NCI-H2081 treated with DMSO at 0.1 percent for 48 hours (cell line): ENCODE measurements around the gene TUFM.
A peak's percentile ranks its signal among the peaks of the same experiment; 100 is the strongest.
"Not testable (repeated sequence)": the region's sequence is repeated elsewhere in the genome, so short reads cannot be mapped to it uniquely, and the experiment has no call there.

Experiments
- DNase-seq: peaks from one replicate; lab custom pipeline; 2025; lab: John Stamatoyannopoulos, UW

Gene TUFM

DNA sequence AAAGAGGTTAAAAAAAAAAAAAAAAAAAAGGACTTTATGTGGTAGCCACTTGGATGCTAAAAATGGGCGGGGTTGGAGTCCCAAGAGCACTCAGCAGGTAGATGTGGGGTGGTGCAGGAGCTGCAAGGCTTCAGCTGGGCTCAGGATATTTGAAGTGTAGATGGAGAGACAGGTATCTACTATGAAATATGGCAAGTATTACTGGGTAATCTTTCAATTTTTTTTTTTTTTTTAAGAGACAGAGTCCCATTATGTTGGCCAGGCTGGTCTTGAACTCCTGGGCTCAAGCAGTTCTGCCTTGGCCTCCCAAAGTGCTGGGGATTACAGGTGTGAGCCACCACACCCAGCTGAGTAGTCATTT lies 7.6 kb downstream of the TUFM start:
- DNase-seq = no peak

DNA sequence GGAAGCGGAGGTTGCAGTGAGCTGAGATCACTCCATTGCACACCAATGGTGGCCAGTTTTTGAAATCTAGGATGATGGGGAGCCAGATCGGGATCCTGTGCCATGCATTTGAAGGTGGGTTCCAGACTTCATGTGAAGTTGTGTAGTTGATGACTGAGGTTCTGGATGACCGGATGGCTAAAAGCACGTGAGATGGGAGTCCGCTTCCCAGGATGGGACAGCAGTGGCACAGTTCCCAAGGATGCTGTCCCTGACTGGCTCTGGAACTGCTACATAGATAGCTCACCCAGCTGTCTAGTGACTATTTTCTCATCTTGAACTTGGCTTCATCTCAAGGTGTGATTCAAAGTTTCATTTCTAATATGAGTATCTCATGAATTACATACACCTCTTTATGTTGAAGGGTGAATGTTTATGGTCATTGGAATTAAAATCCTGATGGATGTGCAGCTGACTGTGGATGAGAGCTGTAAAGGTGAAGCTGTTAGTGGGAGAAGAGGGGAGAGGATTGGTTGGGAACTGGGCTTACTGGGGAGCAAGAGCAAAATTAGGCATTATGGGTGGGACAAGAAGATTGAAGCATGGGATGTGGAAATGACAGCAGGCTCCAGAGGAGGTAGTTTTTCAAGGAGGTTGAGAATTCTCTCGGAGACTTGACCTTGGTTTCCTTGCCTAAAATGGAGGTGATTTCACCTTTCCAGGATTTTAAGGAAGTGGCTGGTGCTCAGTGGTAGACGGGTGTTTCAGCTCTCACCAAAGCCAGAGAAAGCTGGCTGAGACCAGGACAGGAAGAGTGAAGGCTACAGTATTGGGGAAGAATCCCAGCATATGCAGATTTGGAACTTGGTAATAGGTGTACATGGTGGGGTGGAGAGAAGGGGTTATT lies 8.2 kb downstream of the TUFM start:
- DNase-seq = no peak

DNA sequence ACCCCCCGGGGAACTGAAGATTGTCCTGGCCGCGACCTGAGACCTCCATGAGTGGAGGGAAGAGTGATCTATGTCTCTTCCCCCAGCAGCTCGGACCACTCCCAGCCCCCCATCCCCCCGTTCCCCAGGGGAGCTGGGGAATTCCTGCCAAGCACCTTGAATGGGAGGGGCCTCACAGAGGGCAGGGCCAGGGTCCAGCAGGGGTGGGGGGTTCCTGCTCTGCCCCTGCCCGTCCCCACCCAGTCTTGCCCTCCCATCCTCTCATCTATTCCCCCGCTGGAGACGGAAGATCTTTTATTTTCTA lies 9.4 kb downstream of the TUFM start:
- no peak for DNase-seq

DNA sequence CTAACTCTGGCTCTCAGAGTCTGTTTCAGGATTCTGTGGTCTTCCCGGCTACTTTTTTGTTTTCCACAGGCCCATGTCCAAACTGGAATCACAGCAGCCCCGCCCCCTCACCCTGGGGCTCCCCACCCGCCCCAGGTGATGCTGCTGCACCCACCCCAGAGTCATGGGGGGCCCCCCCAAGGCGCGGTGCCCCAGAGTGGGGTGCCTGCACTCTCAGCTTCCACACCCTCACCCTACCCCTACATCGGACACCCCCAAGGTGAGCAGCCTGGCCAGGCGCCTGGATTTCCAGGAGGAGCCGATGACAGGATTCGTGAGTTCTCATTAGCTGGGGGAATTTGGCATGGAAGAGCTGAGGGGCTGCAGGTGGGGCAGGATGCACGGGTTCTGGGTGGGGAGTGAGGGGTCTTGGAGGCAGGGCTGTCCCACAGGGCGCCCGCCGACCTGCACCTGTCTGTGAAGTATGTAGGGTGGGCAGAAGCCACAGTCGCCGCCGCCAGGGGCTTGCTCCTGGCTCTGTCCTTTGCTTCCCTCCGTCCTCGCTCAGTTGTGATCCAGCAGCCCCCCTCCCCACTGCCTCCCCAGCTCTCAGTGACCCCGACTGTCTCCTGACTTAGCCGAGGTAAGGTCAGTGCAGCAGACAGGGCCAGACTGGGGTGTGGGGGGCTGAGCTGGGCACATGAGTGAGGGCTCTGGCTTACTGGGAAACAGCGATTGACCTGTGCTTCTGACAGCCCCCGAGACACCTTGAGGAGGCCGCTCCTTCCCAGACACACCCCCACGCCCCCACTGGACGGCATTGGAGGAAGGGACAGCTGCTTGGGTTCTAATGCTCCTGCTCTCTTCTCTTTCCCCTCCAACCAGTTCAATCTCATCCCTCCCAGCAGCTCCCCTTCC lies 10.0 kb downstream of the TUFM start:
- DNase-seq = no peak

DNA sequence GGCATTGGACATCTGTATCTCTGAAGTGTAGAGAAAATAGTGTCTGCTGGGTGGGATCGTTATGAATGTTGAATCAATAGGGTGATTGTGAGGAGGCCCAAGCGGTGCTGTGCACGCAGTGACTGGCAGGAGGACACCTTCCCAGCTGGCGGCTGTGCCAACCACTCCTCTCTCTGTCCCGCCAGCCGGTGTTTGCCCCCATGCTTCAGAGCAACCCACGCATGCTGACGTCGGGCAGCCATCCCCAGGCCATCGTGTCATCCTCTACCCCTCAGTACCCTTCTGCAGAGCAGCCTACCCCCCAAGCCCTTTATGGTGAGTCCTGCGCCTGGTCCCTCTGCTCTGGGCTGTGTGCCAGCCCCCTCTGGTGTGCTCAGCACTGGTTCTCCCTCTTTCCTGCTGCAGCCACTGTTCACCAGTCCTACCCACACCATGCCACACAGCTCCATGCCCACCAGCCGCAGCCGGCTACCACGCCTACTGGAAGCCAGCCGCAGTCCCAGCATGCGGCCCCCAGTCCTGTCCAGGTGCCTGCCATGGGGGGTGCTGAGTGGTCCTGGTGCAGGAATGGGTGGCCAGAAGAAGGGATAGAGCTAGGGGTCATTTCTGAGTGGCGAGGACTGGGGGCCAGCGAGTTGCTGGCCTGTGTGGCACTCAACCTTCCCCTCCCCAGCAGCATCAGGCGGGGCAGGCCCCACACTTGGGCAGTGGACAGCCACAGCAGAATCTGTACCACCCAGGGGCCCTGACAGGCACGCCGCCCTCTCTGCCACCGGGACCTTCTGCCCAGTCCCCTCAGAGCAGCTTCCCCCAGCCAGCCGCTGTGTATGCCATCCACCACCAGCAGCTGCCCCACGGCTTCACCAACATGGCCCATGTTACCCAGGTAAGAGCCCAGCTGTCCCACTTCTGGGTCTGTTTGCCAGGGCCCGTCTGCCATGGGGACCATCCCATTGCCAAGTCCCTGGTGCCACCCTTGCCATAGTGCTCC lies 11.0 kb downstream of the TUFM start:
- no peak for DNase-seq

DNA sequence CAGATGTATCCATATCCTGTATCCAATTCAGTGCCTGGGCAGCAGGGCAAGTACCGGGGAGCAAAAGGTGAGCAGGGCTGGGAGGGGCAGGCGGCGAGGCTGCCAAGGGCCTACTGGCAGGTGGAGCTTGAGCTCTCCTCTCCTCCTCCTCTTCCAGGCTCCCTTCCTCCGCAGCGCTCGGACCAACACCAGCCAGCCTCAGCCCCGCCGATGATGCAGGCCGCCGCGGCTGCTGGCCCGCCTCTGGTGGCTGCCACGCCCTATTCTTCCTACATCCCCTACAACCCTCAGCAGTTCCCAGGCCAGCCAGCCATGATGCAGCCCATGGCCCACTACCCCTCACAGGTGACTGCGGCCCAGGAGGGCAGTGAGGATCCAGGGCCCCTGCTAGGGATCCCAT lies 11.8 kb downstream of the TUFM start:
- DNase-seq = no peak

DNA sequence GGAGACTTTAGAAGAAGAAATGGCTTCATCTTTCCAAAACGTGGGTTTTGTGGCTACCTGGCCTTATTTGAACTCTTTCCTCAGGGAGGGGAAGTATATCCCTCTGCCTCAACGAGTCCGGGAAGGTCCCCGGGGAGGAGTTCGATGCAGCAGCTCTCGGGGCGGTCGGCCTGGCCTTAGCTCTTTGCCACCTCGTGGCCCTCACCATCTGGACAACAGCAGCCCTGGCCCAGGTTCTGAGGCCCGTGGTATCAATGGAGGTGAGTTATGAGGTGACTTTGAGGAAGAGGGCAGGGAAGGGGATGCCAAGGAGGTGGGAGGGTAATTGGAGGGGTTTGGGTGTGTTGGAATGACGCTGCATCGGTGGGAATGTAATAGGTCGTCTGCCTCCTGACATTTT lies 15.6 kb downstream of the TUFM start:
- no peak for DNase-seq

DNA sequence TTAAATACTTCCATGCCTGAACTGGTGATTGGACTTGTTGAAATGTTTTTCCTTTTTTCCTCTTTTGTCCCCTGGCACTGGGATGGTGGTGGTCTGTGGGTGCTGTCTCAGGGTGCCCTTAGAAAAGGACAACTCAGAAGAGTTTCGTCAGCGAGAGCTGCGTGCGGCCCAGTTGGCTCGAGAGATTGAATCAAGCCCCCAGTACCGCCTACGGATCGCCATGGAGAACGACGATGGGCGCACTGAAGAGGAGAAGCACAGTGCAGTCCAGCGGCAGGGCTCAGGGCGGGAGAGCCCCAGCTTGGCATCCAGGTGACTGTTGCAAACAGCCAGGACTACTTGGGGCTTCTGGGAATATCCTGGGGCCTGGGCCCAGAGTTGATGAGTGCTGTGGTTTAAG lies 16.4 kb downstream of the TUFM start:
- no peak for DNase-seq

DNA sequence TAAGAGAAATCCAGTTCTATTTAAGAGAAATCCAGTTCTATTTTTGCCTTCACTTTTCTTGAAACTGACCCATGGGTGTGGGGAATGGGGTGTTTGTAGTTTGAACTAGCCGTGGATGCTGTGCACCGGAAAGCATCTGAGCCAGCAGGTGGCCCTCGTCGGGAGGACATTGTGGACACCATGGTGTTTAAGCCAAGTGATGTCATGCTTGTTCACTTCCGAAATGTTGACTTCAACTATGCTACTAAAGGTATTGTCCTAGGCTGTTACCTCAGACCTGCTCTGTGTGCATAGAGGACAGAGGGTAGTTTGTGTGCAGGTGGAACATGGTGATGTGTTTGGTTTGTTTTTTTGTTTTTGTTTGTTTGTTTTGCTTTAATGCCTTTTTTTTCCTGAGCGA lies 20.0 kb downstream of the TUFM start:
- no peak for DNase-seq

DNA sequence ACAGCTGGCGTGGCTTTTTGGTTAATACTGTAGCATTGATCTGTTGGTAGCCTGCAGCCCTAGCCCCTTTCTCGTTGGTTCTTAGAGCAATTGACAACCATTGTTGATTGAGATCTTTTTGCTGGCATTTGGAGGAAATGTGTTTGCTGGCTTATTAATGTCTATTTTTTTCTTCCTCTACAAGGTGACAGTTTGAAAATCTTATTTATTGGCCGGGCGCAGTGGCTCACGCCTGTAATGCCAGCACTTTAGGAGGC lies 21.5 kb downstream of the TUFM start:
- DNase-seq = no peak

DNA sequence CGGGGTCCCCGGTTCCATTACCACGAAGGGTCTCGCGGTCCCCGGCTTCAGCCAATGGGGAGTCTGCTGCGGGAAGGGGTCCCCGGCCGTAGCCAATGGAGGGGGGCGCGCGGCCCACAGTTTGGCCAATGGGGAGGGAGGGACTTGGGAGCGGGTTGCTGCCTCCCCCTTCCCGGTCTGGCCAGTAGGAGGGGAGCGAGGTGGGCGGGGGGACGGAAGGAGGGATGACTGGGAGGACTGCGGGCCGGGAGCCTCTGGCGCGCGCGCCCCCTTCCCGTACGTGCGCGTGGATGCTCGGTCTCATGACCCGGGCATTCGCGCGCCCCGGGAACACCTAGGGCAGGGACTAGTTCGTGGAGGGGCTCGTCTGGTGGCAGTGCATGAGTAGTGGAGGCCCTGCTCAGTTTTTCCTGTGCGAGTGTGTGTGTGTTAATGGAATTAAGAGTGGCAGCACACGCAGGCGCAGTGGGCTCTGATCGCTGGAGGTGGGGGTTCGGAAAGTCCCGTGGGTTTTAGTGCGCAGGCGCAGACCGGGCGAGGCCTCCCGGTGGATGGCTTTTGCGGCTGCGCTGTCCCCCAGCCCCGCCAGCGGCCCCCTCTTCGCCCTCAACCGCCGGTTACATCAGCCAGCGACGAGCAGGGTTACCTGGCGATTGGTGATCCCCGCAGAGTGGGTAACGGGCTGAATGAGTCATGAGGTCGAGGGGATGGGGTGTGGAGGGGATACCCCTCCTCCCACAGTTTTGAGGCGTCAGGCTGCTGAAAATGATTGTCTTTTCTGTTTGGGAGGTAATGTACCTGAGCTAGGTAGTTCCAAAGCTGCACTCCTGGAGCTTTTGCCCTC lies 22.1 kb downstream of the TUFM start:
- DNase-seq = peak; percentile 37

DNA sequence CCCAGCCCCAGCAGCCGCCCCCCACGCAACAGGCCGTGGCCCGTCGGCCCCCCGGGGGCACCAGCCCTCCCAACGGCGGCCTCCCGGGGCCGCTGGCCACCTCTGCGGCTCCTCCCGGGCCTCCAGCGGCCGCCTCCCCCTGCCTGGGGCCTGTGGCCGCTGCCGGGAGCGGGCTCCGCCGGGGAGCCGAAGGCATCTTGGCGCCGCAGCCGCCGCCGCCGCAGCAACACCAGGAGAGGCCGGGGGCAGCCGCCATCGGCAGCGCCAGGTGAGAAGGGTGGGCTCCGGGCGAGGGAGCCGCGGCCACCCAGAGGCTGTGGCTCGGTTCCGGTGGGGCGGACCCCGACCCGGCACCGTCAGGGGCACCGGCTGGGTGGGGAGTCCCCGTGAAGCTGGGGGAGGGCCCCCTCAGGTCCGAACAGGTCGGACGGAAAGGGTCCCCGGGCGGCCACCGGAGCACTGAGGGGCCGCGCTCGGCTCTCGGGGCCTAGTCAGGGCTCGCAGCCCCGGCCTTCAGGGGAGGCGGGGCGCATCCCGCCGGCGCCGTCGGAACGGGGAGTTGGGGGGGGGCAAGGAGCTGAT lies 22.8 kb downstream of the TUFM start:
- DNase-seq = no peak

DNA sequence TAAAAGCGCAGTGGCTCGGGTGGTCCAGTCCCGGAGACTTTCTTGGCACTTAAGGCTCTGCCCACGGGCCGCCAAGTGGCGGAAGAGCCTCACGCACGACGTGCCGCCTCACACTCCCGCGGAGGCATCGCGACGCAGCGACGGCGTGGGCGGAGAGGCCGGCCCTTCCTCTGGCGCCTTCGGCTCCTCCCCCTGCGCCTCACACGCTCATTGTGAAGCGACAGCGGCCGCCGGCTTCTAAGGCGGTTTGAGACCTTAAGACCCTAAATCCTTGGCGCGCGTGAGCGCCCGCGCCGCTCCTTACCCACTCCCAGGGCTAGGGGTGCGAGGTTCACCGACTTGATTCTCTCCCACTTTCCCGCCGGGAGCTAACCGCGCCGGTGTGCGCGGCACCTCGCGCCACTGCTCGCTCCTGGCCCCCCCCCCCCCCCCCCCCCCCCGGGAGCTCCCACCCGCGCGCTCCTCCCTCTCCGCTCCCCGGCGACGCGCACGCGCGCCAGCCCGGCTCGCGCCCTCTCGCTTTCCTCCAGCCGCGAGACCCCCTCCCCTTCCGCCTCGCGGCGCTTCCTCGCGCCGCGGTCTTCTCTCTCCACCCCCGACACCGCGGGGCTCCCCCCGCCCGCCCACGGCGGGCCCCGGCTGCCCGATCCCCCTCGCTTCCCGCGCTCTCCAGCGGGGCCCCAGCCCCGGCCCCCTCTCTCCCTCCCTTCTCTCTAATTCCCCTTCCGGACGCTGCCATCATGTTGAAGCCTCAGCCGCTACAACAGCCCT lies 23.4 kb downstream of the TUFM start, which contains the start of gene ATXN2L:
TSS of gene ATXN2L (plus strand) at position 480 of the 771 bp plus-strand sequence. CDS start at position 741, 261 bp downstream.
- peak; percentile 66 for DNase-seq

DNA sequence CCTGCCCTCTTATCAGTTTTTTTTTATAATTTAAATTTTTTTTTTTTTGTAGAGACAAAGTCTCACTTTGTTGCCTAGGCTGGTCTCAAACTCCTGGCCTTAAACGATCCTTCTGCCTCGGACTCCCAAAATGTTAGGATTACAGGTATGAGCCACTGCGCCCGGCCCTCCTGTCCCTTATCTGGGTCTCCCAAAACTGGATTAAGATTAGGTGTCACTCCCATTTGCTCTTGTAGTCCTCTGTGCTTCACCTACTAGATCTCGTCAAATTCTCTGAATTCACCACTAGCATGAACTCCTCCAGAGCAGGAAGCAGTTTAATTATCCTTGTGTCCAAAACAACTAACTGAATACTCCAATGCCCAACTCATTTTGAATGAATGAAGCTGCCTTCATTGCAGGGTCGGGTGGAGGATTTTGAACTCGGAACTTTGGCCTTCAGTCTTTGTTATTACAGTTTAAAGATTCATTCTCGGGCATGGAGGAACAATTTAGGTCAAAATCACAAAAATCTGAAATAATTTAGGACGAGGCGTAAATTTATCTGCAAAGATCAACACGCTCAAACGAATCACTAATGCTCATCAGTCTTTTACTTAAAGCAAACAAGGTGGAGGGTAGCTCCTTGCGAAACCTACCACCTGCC lies 24.2 kb downstream of the TUFM start:
- DNase-seq = no peak

DNA sequence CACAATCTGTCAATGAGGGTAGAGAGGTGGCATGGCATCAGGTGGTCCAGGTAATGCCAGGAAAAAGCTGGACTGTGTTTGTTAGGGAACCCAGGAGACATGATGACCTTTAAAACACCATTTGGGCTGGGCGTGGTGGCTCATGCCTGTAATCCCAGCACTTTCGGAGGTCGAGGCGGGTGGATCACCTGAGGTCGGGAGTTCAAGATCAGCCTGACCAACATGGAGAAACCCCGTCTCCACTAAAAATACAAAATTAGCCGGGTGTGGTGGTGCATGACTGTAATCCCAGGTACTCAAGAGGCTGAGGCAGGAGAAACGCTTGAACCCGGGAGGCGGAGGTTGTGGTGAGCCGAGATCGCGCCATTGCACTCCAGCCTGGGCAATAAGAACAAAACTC lies 25.6 kb downstream of the TUFM start:
- not testable (repeated sequence) for DNase-seq

DNA sequence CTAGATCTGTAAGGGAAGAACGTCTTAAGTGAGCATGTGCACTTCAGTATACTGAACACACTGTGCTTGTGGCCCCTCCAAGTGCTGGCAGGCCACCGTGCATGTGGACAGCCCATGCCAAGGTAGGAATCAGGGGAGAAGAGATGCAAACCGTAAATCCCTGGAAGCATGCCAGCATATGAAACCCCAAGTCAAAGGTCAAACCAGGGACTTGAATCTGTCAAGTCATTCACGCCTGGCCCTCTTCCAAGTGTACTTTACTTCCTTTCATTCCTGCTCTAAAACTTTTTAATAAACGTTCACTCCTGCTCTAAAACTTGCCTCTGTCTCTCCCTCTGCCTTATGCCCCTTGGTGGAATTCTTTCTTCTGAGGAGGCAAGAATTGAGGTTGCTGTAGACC lies 26.1 kb downstream of the TUFM start:
- no peak for DNase-seq

DNA sequence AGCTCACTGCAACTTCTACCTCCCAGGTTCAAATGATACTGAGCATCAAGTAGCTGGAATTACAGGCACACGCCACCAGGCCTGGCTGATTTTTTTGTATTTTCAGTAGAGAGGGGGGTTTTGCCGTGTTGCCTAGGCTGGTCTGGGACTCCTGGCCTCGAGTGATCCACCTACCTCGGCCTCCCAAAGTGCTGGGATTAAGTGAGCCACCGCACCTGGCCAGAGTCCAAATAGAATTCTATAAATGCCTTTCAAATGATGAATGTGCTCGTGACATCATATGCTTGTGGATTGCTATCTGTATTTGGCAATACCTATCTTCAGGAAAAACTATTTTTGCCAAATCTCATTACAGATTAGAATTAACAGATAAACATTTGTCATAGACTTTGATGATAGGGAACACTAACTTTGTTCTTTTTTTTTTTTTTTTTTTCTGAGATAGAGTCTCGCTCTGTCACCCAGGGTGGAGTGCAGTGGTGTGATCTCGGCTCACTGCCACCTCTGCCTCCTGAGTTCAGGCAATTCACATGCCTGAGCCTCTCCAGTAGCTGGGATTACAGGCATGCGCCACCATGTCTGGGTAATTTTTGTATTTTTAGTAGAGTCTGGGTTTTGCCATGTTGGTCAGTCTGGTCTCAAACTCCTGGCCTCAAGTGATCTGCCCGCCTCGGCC lies 38.6 kb downstream of the TUFM start:
- not testable (repeated sequence) for DNase-seq

DNA sequence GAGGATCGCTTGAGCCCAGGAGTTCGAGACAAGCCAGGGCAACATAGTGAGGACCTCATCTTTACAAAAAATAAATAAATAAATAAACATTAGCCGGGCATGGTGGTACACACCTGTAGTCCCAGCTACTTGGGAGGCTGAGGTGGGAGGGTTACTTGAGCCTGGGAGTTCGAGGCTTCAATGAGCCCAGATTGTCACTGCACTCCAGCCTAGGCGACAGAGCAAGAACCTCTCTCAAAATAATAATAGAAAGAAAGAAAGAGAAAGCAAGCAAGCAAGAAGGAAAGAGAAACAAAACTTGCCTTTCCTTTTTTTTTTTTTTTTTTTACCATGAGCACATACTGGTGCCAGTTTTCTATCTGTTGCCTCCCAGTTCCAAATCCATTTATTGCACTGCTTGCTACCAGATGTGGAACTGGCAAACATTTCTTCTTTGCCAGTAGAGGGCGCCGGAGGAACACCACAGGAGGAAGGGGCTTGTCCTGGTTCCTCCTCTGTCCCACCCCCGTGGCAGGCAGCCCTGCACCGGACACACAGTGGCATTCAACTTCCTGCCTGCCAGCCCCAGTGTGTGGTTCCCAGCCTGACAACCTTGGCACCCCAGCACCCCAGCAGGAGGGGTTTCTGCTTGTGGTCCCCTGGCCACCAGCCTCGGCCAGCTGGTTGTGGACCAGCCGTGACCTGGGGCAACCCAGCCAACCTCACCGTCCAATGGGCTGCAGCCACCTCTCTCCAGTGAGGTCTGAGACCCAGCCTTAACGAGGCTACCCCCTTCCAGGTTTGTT lies 43.7 kb downstream of the TUFM start:
- not testable (repeated sequence) for DNase-seq
